ENCODE measurements around the gene TEKT3. TPM values are rescaled to one million over a fixed set of nuclear protein-coding genes. Genes with fewer than 3 reads are reported as not detected.

Gene TEKT3
- total RNA-seq, 1 donor from 2014 or later, result not detected

- DNase-seq (ENCODE audit: extremely low read depth, low read depth, low spot score), result no peak
These were observed 73.4 kb downstream of the TEKT3 start for GRCh38 chr17:15267996-15268395.

- DNase-seq (ENCODE audit: extremely low read depth, low read depth, low spot score), result no peak
These were observed 74.9 kb downstream of the TEKT3 start for GRCh38 chr17:15266325-15267125.

GRCh38 chr17:15265131-15265530 lies 76.3 kb downstream of the TEKT3 start, which contains the start of gene PMP22:
Gene PMP22 (minus strand): TSS chr17:15265326. CDS start chr17:15260727, 4,599 bp downstream.
- no peak for DNase-seq (ENCODE audit: extremely low read depth, low read depth, low spot score)

- DNase-seq (ENCODE audit: extremely low read depth, low read depth, low spot score), result no peak
These were observed 76.9 kb downstream of the TEKT3 start for GRCh38 chr17:15264542-15264941.

- DNase-seq (ENCODE audit: extremely low read depth, low read depth, low spot score), result no peak
These were observed 77.7 kb downstream of the TEKT3 start for GRCh38 chr17:15263680-15264079.

- DNase-seq (ENCODE audit: extremely low read depth, low read depth, low spot score), result no peak
These were observed 78.2 kb downstream of the TEKT3 start for GRCh38 chr17:15263206-15263579.

- DNase-seq (ENCODE audit: extremely low read depth, low read depth, low spot score), result no peak
These were observed 78.8 kb downstream of the TEKT3 start for GRCh38 chr17:15262291-15263205.

- no peak for DNase-seq (ENCODE audit: extremely low read depth, low read depth, low spot score)
These were observed 79.6 kb downstream of the TEKT3 start for GRCh38 chr17:15261802-15262290.

GRCh38 chr17:15261258-15261801 lies 80.1 kb downstream of the TEKT3 start:
- DNase-seq (ENCODE audit: extremely low read depth, low read depth, low spot score), result no peak

GRCh38 chr17:15260376-15261257 lies 80.8 kb downstream of the TEKT3 start:
- DNase-seq (ENCODE audit: extremely low read depth, low read depth, low spot score), result no peak

- DNase-seq (ENCODE audit: extremely low read depth, low read depth, low spot score), result no peak
These were observed 83.4 kb downstream of the TEKT3 start for GRCh38 chr17:15257796-15258512.

GRCh38 chr17:15257258-15257788 lies 84.1 kb downstream of the TEKT3 start:
- no peak for DNase-seq (ENCODE audit: extremely low read depth, low read depth, low spot score)

GRCh38 chr17:15256689-15257088 lies 84.7 kb downstream of the TEKT3 start:
- DNase-seq (ENCODE audit: extremely low read depth, low read depth, low spot score), result no peak

GRCh38 chr17:15255713-15256454 lies 85.5 kb downstream of the TEKT3 start:
- no peak for DNase-seq (ENCODE audit: extremely low read depth, low read depth, low spot score)

Other genes starting within 250 kb of the TEKT3 start
- gene PMP22, start 76.3 kb downstream of the TEKT3 start, total RNA-seq, result 267 and 271 TPM in 2 replicates
- gene CDRT4, start 126.0 kb upstream of the TEKT3 start, total RNA-seq, result 4.8 TPM in 2 replicates
- gene TVP23C, start 221.9 kb upstream of the TEKT3 start, total RNA-seq, result 20.2 and 24.2 TPM in 2 replicates

Data from glomerular endothelial cell (primary cell).